ENCODE data around the gene HNRNPU.

HNRNPU gene

GRCh38 chr1:244857761-244858160 is 6.6 kb downstream of the HNRNPU start:
- Mint-ChIP-seq H3K27ac (peak overlapping the region; percentile 81), H3K4me3 (no peak overlapping the region), H3K9me3 (no peaks in the 10 kb centered on the region), H3K27me3 (no peaks in the 10 kb centered on the region), H3K4me1 (peaks cover 84% of the 10 kb centered on the region), H3K36me3 (peaks cover 85% of the 10 kb centered on the region)
- no peak for DNase-seq
- CTCF ChIA-PET = no interaction called here

GRCh38 chr1:244854865-244855578 is 9.3 kb downstream of the HNRNPU start:
- CTCF ChIA-PET = interaction anchor here (1.3 kb wide), 1 partner anchor 187 kb away, joined by 3 read pairs; no protein-coding TSS in a partner anchor
- H3K4me1 Mint-ChIP-seq = peaks cover 79% of the 10 kb centered on the region
- no peaks in the 10 kb centered on the region for H3K27me3 Mint-ChIP-seq

GRCh38 chr1:244854166-244854565 is 10.2 kb downstream of the HNRNPU start:
- Mint-ChIP-seq H3K36me3 (peaks cover 86% of the 10 kb centered on the region), H3K27me3 (no peaks in the 10 kb centered on the region), H3K4me1 (peaks cover 81% of the 10 kb centered on the region), H3K4me3 (peak overlapping the region; percentile 52), H3K27ac (peak overlapping the region; percentile 85), H3K9me3 (no peaks in the 10 kb centered on the region)
- no peak for DNase-seq
- CTCF ChIA-PET = interaction anchor here (1.3 kb wide), 1 partner anchor 188 kb away, joined by 3 read pairs; no protein-coding TSS in a partner anchor

More at GRCh38 chr1:244854865-244855578, 9.3 kb downstream of the HNRNPU start:
- Mint-ChIP-seq H3K9me3 (no peaks in the 10 kb centered on the region), H3K4me3 (peak overlapping the region; percentile 57), H3K27ac (peak overlapping the region; percentile 83), H3K36me3 (peaks cover 84% of the 10 kb centered on the region)
- no peak for DNase-seq

- H3K27me3 Mint-ChIP-seq = no peaks in the 10 kb centered on the region
- peaks cover 71% of the 10 kb centered on the region for H3K4me1 Mint-ChIP-seq
- peaks cover 81% of the 10 kb centered on the region for H3K36me3 Mint-ChIP-seq
- CTCF ChIA-PET = interaction anchor here (0.7 to 1.4 kb wide), 2 partner anchors 8 to 11 kb away, joined by 3 read pairs; no protein-coding TSS in a partner anchor
- no peaks in the 10 kb centered on the region for H3K9me3 Mint-ChIP-seq
- H3K4me3 Mint-ChIP-seq = no peak overlapping the region
- peak overlapping the region; percentile 53 for H3K27ac Mint-ChIP-seq
- DNase-seq = no peak
These were observed 11.6 kb downstream of the HNRNPU start for GRCh38 chr1:244852694-244853093.

- no peaks in the 10 kb centered on the region for H3K27me3 Mint-ChIP-seq
- CTCF ChIA-PET = interaction anchor here (1.2 to 1.4 kb wide), 2 partner anchors 9 to 12 kb away, joined by 3 read pairs; no protein-coding TSS in a partner anchor
- no peak overlapping the region for H3K4me3 Mint-ChIP-seq
- DNase-seq = no peak
- no peaks in the 10 kb centered on the region for H3K9me3 Mint-ChIP-seq
- peaks cover 76% of the 10 kb centered on the region for H3K36me3 Mint-ChIP-seq
- H3K27ac Mint-ChIP-seq = no peak overlapping the region
- peaks cover 63% of the 10 kb centered on the region for H3K4me1 Mint-ChIP-seq
These were observed 12.7 kb downstream of the HNRNPU start for GRCh38 chr1:244851546-244852231.

- Mint-ChIP-seq H3K9me3 (no peaks in the 10 kb centered on the region), H3K27me3 (no peaks in the 10 kb centered on the region), H3K27ac (no peak overlapping the region), H3K4me3 (no peak overlapping the region), H3K36me3 (peaks cover 72% of the 10 kb centered on the region), H3K4me1 (peaks cover 59% of the 10 kb centered on the region)
- CTCF ChIA-PET = interaction anchor here (1.2 to 1.5 kb wide), 2 partner anchors 9 to 12 kb away, joined by 3 to 4 read pairs; no protein-coding TSS in a partner anchor
- DNase-seq = no peak
These were observed 13.4 kb downstream of the HNRNPU start for GRCh38 chr1:244850896-244851295.

GRCh38 chr1:244850099-244850852 is 14.1 kb downstream of the HNRNPU start:
- peaks cover 57% of the 10 kb centered on the region for H3K4me1 Mint-ChIP-seq
- H3K27ac Mint-ChIP-seq = no peak overlapping the region
- CTCF ChIA-PET = interaction anchor here (0.8 to 1.5 kb wide), 4 partner anchors 8 to 11 kb away, joined by 3 to 5 read pairs (median 4); no protein-coding TSS in a partner anchor
- DNase-seq = no peak
- no peaks in the 10 kb centered on the region for H3K27me3 Mint-ChIP-seq
- H3K4me3 Mint-ChIP-seq = no peak overlapping the region
- H3K36me3 Mint-ChIP-seq = peaks cover 70% of the 10 kb centered on the region
- no peaks in the 10 kb centered on the region for H3K9me3 Mint-ChIP-seq

- Mint-ChIP-seq H3K27me3 (no peaks in the 10 kb centered on the region), H3K27ac (no peak overlapping the region), H3K36me3 (peaks cover 69% of the 10 kb centered on the region), H3K9me3 (no peaks in the 10 kb centered on the region), H3K4me3 (no peak overlapping the region), H3K4me1 (peaks cover 54% of the 10 kb centered on the region)
- CTCF ChIA-PET = interaction anchor here (1.1 to 1.5 kb wide), 3 partner anchors 9 to 12 kb away, joined by 3 to 5 read pairs (median 4); no protein-coding TSS in a partner anchor
- DNase-seq = no peak
These were observed 15.0 kb downstream of the HNRNPU start for GRCh38 chr1:244849189-244849866.

GRCh38 chr1:244846653-244847052 is 17.7 kb downstream of the HNRNPU start:
- Mint-ChIP-seq H3K27me3 (no peaks in the 10 kb centered on the region), H3K36me3 (peaks cover 67% of the 10 kb centered on the region), H3K4me1 (peaks cover 44% of the 10 kb centered on the region), H3K9me3 (no peaks in the 10 kb centered on the region), H3K27ac (no peak overlapping the region), H3K4me3 (no peak overlapping the region)
- no peak for DNase-seq
- CTCF ChIA-PET = interaction anchor here (1.6 to 2.0 kb wide), 2 partner anchors 11 to 196 kb away, joined by 3 to 6 read pairs; partner anchors contain the start of gene COX20

- no peak for DNase-seq
- H3K27me3 Mint-ChIP-seq = no peaks in the 10 kb centered on the region
- H3K36me3 Mint-ChIP-seq = peaks cover 69% of the 10 kb centered on the region
- H3K4me3 Mint-ChIP-seq = no peak overlapping the region
- no peaks in the 10 kb centered on the region for H3K9me3 Mint-ChIP-seq
- H3K4me1 Mint-ChIP-seq = peaks cover 55% of the 10 kb centered on the region
- CTCF ChIA-PET = interaction anchor here (0.9 to 1.5 kb wide), 3 partner anchors 8 to 198 kb away, joined by 3 to 4 read pairs (median 4); no protein-coding TSS in a partner anchor
- peak overlapping the region; percentile 49 for H3K27ac Mint-ChIP-seq
These were observed 19.9 kb downstream of the HNRNPU start for GRCh38 chr1:244844155-244845121.

GRCh38 chr1:244843148-244843978 is 21.0 kb downstream of the HNRNPU start:
- Mint-ChIP-seq H3K27me3 (no peaks in the 10 kb centered on the region), H3K4me3 (no peak overlapping the region), H3K36me3 (peaks cover 71% of the 10 kb centered on the region), H3K4me1 (peaks cover 59% of the 10 kb centered on the region), H3K27ac (no peak overlapping the region), H3K9me3 (no peaks in the 10 kb centered on the region)
- DNase-seq = no peak
- CTCF ChIA-PET = interaction anchor here (1.0 kb wide), 1 partner anchor 42 kb away, joined by 3 read pairs; no protein-coding TSS in a partner anchor

All from activated naive CD4-positive, alpha-beta T cell treated with anti-CD3 and anti-CD28 coated beads, Interleukin-2, amount 10 ng/mL, durations not matched to agents 7 days and 5 days (primary cell).